T-helper 1 cell treated with Interleukin-12 subunit alpha and Interleukin-12 subunit beta and Interleukin-4 antibody, amounts not matched to agents 30 ng/mL and 1 ng/mL, for 36 hours (primary cell): ENCODE results near the gene RAB11FIP4. TPM values are rescaled to one million over a fixed set of nuclear protein-coding genes. Genes with fewer than 3 reads are reported as not detected.
"Not testable (repeated sequence)": the region's sequence is repeated elsewhere in the genome, so short reads cannot be mapped to it uniquely, and the experiment has no call there.

Experiments used
- intact Hi-C: fragments of 100-400 bp; cut with micrococcal nuclease; formaldehyde crosslinking; loops from one replicate; pipeline ENCODE4 v1.15.1; 2024
- total RNA-seq: library from RNA; stranded (reverse); gene quantifications from 2 replicates; pipeline ENCODE4 v1.2.3, GENCODE V29; 2022

Gene RAB11FIP4
- total RNA-seq: 33.1 and 34.3 TPM in 2 replicates

DNA sequence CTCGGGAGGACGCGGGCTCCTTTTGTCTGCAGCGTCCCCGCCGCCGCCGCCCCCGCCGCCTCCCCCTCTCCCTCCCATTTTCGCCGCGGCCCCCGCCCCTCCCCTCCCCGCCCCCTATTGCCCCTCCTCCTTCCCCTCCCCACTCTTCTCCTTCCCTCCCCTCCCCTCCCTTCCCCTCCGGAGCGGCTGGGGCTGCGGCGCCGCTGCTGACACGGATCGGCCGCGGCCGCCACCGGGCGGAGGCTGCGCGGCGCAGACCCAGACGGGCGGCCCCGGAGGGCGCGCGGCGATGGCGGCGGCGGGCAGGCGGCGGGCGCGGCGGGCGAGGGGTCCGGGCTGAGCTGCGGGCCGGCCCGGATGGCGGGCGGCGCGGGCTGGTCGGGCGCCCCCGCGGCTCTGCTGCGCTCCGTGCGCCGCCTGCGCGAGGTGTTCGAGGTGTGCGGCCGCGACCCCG is at the start of gene RAB11FIP4:
Gene RAB11FIP4 (plus strand): TSS at position 180 of the 454 bp plus-strand sequence. CDS start 178 bp downstream, at position 358.
- intact Hi-C loops: no loop called here

GRCh38 chr17:31345191-31345747 is 46.2 kb upstream of the RAB11FIP4 start:
- intact Hi-C loops: not testable (repeated sequence)

- intact Hi-C loops: no loop called here
Measured at GRCh38 chr17:31349454-31349853, 42.0 kb upstream of the RAB11FIP4 start.

GRCh38 chr17:31355935-31356334 is 35.5 kb upstream of the RAB11FIP4 start:
- intact Hi-C loops: no loop called here

DNA sequence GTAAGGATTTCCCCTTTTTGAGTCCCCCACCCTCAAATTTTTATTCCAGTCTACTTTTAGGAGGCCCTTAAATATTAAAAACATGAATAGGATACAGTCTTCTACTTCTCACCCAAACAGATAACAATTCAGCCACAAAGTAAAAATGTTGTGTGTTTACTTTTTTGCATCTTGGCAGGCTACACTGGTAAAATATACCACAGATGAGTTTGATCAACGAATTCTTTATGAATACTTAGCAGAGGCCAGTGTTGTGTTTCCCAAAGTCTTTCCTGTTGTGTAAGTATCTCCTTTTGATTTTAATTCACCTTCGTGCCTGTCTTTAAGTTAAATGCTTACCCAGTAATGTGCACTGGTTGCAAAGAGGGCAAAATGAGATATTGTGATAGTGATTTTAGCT is 34.4 kb upstream of the RAB11FIP4 start:
- intact Hi-C loops: no loop called here

GRCh38 chr17:31357839-31358394 is 33.6 kb upstream of the RAB11FIP4 start:
- intact Hi-C loops: no loop called here

- intact Hi-C loops: no loop called here
Measured at GRCh38 chr17:31364012-31364411, 27.5 kb upstream of the RAB11FIP4 start.

GRCh38 chr17:31366088-31366487 is 25.4 kb upstream of the RAB11FIP4 start:
- intact Hi-C loops: no loop called here

GRCh38 chr17:31369266-31369665 is 22.2 kb upstream of the RAB11FIP4 start:
- intact Hi-C loops: no loop called here

DNA sequence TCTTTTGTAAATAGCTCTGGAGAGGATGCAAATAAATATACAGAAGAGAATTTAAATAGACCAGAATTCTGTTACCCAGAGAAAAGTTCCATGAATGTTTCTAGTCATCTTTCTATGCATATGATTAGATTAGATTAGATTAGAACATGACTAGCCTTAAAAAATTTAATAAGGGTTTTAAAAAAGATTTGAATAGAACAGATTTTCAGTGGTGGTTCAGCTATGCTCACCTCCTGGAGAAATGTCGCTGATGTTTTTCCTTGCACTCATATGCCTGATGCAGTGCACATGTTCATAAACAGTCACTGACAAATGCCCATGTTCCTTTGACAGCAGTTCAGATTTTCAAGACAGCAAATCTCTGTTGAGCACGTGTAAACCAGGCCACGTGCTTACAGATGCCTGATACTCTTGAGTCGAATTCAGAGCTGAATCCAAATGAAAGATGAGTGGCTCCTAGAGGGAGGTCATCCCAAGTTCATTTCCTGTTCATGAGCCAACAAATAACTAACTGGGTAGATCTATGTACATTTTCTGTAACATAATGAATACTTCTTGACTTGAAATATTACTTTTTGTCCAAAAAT is 19.9 kb upstream of the RAB11FIP4 start:
- intact Hi-C loops: loop anchor here (2.0 to 5.0 kb wide), 3 partner anchors 156 to 465 kb away; partner anchors contain the start of gene TEFM

DNA sequence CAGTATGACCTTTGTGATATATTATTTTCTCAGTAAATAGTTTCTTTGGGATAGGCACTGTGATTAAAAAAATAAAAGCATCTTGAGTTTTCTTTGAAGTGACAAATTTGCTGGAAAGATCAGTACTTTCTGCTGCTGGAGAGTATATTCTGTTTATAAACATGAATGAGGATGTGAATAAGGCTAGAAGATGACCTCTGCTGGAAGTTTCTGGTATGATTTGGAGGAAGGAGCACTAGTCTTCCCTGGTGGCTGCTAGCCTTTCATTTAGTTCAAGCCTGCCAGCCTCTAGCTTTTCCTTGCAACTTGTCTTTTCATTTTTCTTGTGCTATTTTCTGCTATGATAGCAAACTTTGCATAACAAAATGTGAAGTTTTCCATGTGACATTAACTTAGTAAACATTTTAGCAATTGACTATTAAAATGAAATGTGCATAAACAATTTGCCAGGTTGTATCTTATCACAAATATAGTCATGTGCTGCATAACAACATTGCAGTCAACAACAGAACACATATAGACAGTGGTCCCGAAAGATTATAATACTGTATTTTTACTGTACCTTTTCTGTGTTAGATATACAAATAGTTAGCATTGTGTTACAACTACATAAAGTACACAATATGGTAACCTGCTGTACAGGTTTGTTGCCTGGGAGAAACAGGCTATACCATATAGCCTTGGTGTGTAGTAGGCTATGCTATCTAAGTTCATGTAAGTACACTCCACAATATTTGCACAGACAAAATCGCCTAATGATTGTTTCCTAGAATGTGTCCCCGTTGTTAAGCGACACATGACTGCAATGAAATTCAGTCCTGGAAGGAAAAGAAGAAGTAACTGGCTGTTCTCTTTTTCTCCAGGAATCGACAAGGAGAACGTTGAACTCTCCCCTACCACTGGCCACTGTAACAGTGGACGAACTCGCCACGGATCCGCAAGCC is 18.1 kb upstream of the RAB11FIP4 start:
- intact Hi-C loops: loop anchor here (1.0 to 5.0 kb wide), 8 partner anchors 52 to 467 kb away; partner anchors contain the start of genes EVI2A and TEFM

DNA sequence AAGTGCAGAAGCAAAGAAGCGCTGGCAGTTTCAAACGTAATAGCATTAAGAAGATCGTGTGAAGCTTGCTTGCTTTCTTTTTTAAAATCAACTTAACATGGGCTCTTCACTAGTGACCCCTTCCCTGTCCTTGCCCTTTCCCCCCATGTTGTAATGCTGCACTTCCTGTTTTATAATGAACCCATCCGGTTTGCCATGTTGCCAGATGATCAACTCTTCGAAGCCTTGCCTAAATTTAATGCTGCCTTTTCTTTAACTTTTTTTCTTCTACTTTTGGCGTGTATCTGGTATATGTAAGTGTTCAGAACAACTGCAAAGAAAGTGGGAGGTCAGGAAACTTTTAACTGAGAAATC is 17.4 kb upstream of the RAB11FIP4 start:
- intact Hi-C loops: loop anchor here (5.0 kb wide), 1 partner anchor 153 kb away; no protein-coding TSS in a partner anchor

- intact Hi-C loops: loop anchor here (5.0 kb wide), 1 partner anchor 153 kb away; no protein-coding TSS in a partner anchor
Measured at GRCh38 chr17:31374503-31374902, 17.0 kb upstream of the RAB11FIP4 start.

DNA sequence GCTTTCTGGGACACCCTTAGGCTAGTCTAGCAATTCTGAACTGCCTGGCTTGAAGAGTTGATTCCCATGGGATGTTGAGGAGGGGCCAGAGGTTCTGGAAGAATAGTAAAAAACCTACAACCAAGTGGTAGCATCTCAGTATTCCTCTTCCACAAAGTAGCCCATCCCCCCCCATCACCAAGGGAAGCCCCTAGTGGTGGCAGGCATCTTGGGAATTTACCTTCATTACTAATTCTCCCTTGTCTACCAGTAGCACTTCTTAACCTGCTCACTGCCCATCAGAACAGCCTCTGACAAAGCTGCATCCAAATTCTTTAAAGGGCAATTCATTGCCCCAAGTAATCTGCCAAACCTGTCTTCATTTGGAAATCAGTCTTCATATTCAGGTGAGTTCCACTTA is 12.8 kb upstream of the RAB11FIP4 start:
- intact Hi-C loops: no loop called here

GRCh38 chr17:31379597-31380205 is 11.8 kb upstream of the RAB11FIP4 start:
- intact Hi-C loops: no loop called here

DNA sequence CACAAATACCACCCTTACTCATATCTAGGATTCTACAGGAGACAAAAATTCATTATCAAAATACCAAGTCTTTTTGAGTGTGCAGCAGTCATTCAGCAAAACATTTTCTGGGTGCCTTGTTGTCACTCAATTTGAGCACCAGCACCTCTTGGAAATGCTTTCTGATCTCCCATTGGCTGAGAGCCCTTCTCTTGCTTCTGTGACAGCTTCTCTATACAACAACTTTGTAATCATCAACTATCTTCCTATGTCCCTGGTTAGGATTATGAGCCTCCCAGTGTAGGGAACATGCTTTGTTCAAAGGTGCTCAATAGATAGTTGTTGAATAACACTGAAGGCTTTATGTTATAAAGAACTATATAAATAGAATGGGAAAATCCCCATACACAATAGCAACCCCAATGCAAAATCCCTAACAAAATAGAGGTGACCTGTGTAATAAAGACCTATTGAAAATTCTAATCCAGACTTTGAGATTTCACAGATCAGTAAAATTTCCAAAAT is 10.3 kb upstream of the RAB11FIP4 start:
- intact Hi-C loops: no loop called here

DNA sequence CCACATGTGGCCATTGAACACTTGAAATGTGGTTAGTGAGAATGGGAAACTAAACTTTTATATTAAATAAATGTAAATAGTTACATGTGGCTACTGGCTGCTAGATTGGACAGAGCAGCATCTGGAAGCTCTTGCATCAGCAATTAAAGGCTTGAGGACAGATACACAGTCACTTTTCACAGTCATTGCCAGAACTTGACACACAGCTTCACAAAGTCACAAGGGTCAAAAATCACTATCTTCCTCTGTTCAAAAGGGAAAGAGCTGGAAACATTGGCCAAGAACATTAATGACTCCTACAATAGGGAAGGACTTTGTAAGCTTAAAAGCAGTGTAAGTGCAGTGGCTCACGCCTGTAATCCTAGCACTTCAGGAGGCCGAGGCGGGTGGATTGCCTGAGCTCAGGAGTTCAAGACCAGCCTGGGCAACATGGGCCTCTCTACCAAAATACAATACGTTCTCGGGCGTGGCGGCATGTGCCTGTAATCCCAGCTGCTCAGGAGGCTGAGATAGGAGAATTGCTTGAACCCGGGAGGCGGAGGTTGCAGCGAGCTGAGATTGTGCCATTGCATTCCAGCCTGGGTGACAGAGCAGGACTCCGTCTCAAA is 8.7 kb upstream of the RAB11FIP4 start:
- intact Hi-C loops: not testable (repeated sequence)

DNA sequence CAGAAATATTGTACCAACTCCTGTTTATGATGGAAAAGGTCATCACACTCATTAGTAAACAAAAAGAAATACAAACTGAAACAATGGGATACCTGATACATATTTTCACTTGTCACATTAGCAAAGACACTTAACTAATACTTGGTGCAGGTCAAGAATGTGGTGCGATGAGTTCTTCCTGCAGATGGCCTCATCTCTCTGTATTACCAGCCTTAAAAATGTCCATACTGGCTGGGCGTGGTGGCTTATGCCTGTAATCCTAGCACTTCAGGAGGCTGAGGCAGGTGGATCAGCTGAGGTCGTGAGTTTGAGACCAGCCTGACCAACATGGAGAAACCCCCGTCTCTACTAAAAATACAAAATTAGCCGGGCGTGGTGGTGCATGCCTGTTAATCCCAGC is 8.0 kb upstream of the RAB11FIP4 start:
- intact Hi-C loops: not testable (repeated sequence)

DNA sequence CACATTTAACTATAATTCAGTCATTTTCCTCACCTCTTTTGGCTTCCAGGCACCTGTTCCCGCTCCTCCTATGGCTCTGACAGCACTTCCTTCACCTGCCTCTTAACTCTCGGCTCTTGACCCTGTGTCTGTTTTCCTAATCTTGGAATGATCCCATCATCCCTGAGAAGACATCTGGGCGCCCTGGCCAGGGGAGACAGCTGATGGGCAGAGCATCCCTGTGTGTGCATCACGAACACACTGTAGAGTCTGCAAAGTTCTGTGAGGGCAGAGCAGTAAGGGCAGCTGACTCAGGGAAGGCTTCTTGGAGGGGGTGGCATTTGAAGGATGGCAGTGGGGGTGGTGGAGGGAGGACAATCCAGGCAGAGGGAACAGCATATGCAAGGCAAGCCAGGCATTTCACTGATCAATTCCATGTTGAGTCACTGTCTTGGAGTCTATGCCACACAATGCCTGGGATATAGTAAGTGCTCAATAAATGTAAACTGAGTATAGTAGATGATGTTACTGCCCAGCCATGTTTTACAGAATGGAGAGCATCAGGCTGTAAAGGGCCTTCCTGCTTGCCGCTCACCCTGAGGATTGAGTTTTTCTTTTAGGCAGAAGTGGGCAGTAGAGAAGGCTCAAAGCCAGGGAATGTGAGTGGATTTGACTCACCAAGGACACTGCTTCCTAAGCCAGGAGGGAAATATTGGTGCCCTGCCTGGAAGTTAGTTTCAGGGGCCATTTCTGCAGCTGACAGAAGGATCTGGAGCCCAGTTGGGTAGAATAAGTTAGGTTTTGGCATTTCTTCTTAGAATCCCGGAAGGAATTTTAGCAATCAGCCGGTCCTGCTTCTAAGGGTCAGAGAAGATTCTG is 5.8 kb upstream of the RAB11FIP4 start:
- intact Hi-C loops: no loop called here
